Stimulated activated CD8-positive, alpha-beta memory T cell treated with anti-CD3 and anti-CD28 coated beads, Interleukin-4, amount 100 ng/mL, for 1 hour (primary cell): Measurements from ENCODE around the gene MPZL1.

ENCODE experiments used
- DNase-seq, 2 donors: peaks; one replicate each; pipeline ENCODE4 v3.0.0-alpha.2; 2020; ENCODE audit warnings: low read depth in 2 of 2, low spot score in 1 of 2

The MPZL1 gene

GRCh38 chr1:167748906-167749305 lies 27.1 kb downstream of the MPZL1 start:
- no peak for DNase-seq

- no peak for DNase-seq
Measured at GRCh38 chr1:167749741-167750140, 28.0 kb downstream of the MPZL1 start.

GRCh38 chr1:167750641-167751040 lies 28.9 kb downstream of the MPZL1 start:
- no peak for DNase-seq

GRCh38 chr1:167751676-167752075 lies 29.9 kb downstream of the MPZL1 start:
- no peak for DNase-seq

- no peak for DNase-seq
Measured at GRCh38 chr1:167752219-167752985, 30.6 kb downstream of the MPZL1 start.

GRCh38 chr1:167755654-167756053 lies 33.9 kb downstream of the MPZL1 start:
- no peak for DNase-seq

- DNase-seq = no peak
Measured at GRCh38 chr1:167756730-167757405, 35.1 kb downstream of the MPZL1 start.

GRCh38 chr1:167757433-167758309 lies 35.9 kb downstream of the MPZL1 start:
- no peak for DNase-seq

- no peak for DNase-seq
Measured at GRCh38 chr1:167761400-167761799, 39.6 kb downstream of the MPZL1 start.

GRCh38 chr1:167762061-167762746 lies 40.4 kb downstream of the MPZL1 start:
- no peak for DNase-seq

- DNase-seq = no peak
Measured at GRCh38 chr1:167763525-167764220, 41.9 kb downstream of the MPZL1 start.

- DNase-seq = no peak
Measured at GRCh38 chr1:167764458-167765330, 42.9 kb downstream of the MPZL1 start.

GRCh38 chr1:167765496-167765895 lies 43.7 kb downstream of the MPZL1 start:
- no peak for DNase-seq

GRCh38 chr1:167766538-167766937 lies 44.8 kb downstream of the MPZL1 start:
- DNase-seq = no peak

- no peak for DNase-seq
Measured at GRCh38 chr1:167767761-167768160, 46.0 kb downstream of the MPZL1 start.

- DNase-seq = no peak
Measured at GRCh38 chr1:167770127-167770526, 48.3 kb downstream of the MPZL1 start.

GRCh38 chr1:167772436-167772835 lies 50.7 kb downstream of the MPZL1 start:
- no peak for DNase-seq

- no peak for DNase-seq
Measured at GRCh38 chr1:167773516-167773915, 51.7 kb downstream of the MPZL1 start.

GRCh38 chr1:167774710-167775109 lies 52.9 kb downstream of the MPZL1 start:
- DNase-seq = no peak

GRCh38 chr1:167775178-167775577 lies 53.4 kb downstream of the MPZL1 start:
- no peak for DNase-seq
